Activated CD4-positive, alpha-beta T cell treated with anti-CD3 and anti-CD28 coated beads, Interleukin-2, amount 50 U/mL, for 16 hours (primary cell): Measurements from ENCODE around the gene CCDC57.

Experiments used
- DNase-seq: peaks from one replicate; pipeline ENCODE4 v3.0.0-alpha.2; 2020

The CCDC57 gene

GRCh38 chr17:82088838-82089722 is 123.6 kb downstream of the CCDC57 start:
- DNase-seq: no peak

DNA sequence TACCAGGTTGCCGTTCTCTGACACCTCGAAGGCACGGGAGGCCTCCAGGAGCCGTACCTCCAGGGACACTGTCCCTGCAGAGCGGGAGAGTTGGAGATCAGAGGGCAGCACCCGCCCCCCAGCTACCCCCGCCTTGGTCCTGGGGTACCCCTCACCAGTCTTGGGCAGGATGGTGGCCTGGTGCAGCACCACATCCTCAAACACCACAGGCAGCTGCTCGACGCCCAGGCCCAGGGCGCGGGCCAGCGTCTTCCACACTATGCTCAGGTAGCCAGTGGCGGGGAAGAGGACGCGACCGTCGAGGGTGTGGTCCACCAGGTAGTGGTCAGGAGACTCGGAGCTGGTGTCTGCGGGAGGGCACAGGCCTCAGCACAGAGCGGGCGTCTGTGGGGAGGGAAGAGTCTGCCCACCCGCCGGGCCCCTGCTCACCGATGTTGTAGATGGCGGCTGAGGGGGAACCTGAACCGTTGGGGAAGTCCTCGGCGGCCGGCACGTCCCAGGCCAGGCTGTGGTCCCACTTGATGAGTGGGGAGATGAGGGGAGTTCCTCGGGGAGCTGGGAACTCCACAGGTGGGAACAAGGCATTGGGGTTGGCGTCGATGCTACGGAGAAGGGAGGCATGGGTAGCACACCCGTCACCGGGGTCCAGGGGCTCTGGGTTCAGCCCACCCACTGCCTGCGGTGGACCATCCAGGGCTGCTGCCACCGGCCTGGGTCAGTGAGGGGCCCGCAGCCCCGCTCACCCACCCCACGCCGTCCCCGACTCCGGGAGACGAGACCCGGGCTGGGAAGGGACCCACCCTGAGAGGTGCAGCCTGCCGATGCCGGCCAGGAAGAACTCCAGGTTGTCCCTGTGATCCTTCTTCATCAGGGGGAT is 124.4 kb downstream of the CCDC57 start:
- DNase-seq: no peak

DNA sequence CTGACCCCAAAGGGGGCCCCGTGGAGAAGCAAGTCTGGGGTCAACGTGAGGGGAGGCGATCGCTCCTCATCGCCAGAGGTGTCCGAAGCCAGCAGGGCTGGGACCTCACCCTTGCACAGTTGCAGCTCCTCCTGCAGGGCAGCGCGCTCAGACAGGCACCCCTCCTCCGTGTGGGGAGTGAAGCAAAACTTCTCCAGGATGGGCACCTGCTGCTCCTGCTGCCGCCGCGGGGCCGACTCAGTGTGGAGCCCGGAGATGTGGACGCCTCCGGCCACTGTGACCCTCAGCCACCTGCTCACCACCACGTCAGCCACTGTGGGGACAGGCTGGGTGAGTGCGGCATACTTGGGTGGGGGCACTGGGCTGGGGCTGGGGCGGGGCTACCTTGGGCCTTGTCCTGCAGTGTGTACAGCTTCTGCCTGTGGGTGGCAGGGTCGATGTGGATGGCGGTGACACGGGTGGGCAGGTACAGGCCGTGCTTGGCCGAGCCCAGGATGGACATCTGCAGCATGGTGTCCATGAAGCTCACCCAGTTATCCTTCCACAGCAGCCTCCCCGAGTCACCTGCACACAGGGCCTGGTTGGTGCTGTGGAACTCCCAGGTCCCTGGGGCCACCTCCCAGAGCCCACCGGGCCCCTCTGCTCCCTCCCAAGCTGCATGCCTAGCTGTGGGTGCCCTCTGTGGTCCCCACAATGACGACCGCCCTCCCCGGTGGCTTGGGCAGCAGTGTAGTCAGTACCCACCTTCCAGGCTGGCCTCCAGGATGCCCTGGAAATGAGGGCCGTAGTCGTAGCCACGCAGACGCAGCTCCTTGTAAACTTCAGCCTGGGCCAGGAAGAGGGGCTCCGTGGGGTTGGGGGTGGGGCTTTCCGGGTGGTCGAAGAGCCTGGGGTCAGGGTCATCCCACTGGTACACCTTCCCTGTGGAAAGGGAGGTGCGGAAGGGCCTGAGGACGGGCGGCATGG is 125.4 kb downstream of the CCDC57 start:
- DNase-seq: no peak

- no peak for DNase-seq
These were observed 126.5 kb downstream of the CCDC57 start for GRCh38 chr17:82085931-82086764.

GRCh38 chr17:82085031-82085861 is 127.4 kb downstream of the CCDC57 start:
- DNase-seq: no peak

DNA sequence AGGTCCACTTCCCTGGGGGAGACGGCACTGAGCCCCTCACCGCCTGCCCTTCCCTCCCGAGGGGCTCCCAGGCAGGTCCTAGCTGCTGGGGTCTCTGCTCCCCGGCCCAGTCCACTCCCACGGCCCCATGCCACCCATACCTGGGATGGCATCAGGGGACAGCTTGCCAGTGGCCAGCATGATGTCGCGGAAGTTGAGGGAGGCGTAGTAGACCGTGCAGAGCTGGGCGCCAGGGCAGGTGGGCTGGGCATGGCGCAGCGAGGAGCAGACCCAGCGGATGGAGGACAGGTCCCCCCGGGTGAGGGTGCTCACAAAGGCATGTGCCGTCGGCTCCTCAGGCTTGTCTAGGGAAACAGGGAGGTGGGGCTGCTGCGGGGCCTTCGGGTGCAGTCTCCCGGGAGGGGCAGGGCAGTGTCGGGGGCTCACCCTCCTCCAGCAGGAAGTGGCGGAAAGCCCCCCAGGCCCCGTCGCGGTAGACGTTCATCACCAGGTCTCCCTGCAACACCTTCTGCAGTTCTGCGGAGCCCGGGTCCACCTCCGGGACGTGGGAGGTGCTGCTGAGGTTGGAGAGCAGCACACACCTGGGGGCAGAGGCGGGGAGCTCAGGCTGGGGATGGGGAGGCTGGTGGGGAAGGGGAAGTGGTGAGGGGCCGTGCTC is 128.1 kb downstream of the CCDC57 start:
- no peak for DNase-seq

DNA sequence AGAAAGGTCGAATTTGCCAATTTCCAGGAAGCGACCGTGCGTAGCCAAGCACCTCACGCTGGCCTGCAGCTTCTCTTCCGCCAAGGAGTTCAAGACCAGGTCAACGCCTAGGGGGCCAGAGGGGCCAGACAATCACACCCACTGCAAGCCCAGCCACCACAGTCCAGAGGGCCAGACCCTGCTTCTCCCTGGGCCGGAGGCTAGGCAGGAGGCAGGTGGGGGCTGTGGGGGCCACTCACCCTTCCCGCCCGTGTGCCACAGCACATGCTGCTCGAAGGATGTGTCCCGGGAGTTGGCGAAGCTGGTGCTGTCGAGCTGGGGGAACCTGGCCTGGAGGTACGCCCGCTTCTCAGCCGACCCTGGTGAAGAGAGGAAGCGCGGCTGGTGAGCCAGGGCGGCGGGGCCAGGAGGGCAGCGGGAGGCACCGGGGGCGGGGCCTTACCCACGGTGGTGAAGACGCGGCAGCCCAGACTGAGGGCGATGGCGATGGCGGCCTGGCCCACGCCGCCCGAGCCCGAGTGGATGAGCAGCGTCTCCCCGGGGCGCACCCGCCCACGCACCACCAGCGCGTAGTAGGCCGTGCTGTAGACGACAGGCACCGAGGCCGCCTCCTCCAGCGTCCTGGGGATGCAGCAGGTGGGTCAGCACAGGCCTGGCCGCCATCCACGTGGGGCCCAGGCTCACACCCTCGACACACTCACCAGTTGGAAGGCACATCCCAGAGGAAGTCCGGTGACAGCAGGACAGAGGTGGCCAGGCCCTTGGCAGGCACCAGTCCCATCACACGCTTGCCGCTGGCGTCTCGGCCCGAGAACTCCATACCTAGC is 128.9 kb downstream of the CCDC57 start:
- DNase-seq: no peak

DNA sequence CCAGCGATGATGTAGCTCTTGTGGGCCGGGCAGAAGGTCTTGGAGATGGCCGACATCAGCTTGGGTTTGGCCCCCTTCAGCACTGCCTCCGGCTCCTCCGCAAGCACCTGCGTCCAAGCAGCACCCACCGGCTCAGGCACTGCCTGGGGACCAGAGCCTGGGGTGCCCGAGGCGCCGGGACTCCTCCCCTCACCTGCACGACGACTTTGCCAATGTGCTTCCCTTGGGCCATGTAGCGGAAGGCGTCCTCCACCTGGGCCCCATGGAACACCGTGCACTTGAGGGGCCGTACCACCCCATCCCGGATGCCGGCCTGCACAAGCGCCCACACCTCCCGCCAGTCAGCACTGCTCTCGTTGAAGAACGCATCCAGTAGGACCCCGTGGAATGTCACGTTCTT is 129.6 kb downstream of the CCDC57 start:
- DNase-seq: no peak

DNA sequence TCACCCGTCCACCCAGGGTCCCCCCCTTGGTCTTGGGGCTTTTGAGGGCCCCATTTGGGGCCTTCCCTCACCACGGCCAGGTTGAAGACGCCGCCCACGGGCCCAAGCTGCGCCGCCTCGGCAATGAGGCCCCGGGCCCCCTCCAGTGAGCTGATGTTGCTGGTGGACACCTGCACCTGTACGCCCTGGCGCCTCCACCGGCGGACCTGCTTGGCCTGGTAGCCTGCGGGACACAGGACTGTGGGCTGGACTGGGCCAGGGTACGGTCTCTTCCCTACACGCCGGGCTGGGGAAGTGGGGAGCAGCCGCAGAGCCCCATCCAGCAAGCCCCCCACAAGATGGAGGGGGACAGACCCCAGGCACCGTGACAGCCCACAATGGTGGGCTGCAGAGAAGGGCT is 130.2 kb downstream of the CCDC57 start:
- no peak for DNase-seq

DNA sequence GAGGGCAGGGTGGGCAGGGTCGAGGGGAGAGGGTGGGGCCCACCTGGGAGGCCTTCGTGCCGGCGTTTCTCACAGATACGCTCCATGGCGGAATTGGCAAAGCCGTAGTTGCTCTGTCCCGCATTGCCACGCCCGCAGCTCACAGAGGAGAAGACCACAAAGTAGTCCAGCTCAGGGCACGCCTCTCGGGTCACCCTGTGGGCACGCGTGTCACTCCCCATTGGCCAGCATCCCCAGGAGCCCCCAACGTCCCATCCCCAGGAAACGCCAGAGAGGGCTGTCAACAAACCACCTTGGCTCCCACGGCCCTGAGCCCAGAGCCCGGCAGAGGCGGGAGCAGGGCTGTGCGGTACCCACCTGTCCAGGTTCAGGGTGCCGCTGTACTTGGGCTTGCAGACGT is 130.7 kb downstream of the CCDC57 start:
- no peak for DNase-seq

DNA sequence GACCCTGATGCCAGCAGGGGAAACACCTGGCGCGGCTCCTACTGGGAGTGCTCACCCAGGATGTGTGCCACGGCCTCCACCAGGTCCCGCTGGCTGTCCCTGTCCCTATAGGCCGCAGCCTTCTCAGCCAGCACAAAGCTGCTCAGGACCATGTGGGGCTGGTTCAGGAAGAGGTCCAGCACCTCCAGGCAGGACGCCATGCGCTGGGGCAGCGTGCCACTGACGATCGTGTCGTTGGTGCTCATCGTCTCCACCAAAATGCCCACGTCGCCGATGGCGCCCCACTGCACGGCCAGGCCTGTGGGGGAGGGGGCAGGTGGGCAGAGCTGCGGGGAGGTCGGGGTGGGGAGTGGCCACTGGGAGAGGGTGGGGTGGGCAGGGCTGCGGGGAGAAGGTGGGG is 131.1 kb downstream of the CCDC57 start:
- DNase-seq: no peak

DNA sequence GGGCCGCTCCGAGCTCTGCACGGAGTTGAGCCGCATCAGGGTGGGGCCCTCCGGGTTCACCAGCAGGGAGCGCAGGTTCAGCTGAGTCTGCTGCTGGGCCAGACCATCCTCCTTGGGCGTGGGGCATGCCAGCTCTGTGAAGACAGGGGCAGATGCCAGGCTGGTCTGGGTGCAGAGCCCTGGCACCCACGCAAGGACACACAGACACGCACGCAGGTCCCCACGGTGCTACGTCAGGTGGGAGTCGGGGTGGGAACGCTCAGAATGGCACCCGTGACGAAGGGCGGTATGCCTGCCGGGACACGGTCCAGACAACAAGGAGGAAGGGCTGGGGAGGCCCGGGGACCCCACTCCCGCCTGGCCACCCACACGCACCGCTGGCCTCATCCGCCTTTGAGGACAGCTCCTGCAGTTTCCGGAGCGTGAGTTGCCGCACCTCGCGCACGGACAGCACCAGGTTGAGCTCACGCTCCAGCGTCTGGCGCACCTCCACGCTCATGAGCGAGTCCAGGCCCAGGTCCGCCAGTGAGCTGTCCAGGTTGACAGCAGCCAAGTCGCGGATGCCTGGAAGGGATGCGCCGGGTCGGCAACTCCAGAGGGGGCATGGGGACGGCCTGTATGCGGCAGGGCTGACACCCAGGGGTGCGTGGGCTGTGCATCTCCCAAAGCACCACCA is 131.7 kb downstream of the CCDC57 start:
- no peak for DNase-seq

- no peak for DNase-seq
These were observed 132.4 kb downstream of the CCDC57 start for GRCh38 chr17:82080048-82080788.

GRCh38 chr17:82079001-82079677 is 133.5 kb downstream of the CCDC57 start:
- no peak for DNase-seq

- DNase-seq: no peak
These were observed 134.2 kb downstream of the CCDC57 start for GRCh38 chr17:82078433-82078832.

DNA sequence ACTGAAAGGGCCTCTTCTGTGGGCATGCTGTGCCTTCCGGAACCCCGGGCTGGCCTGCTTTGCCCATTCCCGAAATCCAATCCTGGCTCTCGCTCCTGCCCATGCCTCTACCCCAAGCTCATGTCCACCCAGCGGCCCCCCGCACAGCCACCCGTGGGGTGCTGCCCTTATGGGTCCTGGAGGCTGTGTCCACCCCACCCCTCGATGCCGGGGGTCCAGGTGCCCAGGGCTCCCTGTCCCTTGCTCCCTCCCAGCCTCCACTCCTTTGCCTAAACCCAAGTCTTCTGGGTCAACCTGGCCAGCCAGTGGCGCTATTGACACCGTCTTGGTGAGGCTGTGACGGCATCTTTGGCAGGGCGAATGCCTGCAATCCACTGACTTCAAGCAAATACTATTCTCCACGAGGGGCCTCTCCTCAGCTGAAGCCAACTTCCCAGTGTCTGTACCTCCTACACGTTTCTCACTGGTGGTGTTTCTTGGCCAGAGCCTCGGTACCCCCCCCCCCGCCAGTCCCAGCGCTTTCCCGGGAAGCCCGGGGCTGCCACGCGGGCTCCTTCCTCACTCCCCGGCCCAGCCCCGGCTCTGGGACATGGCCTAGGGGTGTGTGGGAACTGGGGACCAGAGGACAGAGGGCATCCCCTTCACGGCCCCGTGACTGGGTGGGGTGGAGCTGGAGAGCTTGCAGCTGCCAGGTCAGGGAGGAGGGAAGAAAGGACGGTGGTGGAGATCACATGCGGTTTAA is 134.9 kb downstream of the CCDC57 start:
- DNase-seq: no peak
